Coronary artery (tissue), 2 donors: ENCODE measurements around the gene MAU2.
"Not testable (repeated sequence)": the region's sequence is repeated elsewhere in the genome, so short reads cannot be mapped to it uniquely, and the experiment has no call there.

ENCODE experiments used
- DNase-seq: peaks from one replicate; pipeline ENCODE4 v3.0.0-alpha.2; 2017; ENCODE audit warnings: low spot score
- H3K27ac ChIP-seq, 2 donors: fragments of 200-600 bp; sonication (generic); one replicate each; pipeline ENCODE4 v1.5.1; 2016 to 2019
- H3K4me3 ChIP-seq: fragments of 200-600 bp; sonication (generic); 2 replicates; pipeline ENCODE4 v1.5.1; 2016; ENCODE audit warnings: mild to moderate bottlenecking, moderate library complexity
- CTCF ChIP-seq: fragments of 200-600 bp; sonication (generic); IDR thresholded peaks from one replicate; pipeline ENCODE4 v1.5.1; 2019; ENCODE audit warnings: antibody characterized with exemption

MAU2 gene

GRCh38 chr19:19345970-19346369 lies 25.3 kb downstream of the MAU2 start:
- Histone ChIP-seq H3K4me3 (no peak overlapping the region), H3K27ac (no peak overlapping the region)
- no peak for DNase-seq
- no peak for TF ChIP-seq CTCF

- no peak for TF ChIP-seq CTCF
- H3K27ac ChIP-seq: no peak overlapping the region
- no peak overlapping the region for H3K4me3 ChIP-seq
- no peak for DNase-seq
These were observed 26.9 kb downstream of the MAU2 start for GRCh38 chr19:19347401-19348110.

GRCh38 chr19:19348266-19348665 lies 27.6 kb downstream of the MAU2 start:
- no peak overlapping the region for H3K4me3 ChIP-seq
- H3K27ac ChIP-seq: no peak overlapping the region
- no peak for TF ChIP-seq CTCF
- no peak for DNase-seq

- no peak overlapping the region for H3K27ac ChIP-seq
These were observed 28.7 kb downstream of the MAU2 start for GRCh38 chr19:19349365-19349764.

GRCh38 chr19:19350756-19351155 lies 30.1 kb downstream of the MAU2 start:
- H3K4me3 ChIP-seq, H3K27ac ChIP-seq, DNase-seq: not testable (repeated sequence)

More at GRCh38 chr19:19349365-19349764, 28.7 kb downstream of the MAU2 start:
- H3K4me3 ChIP-seq: no peak overlapping the region
- DNase-seq: no peak
- TF ChIP-seq CTCF: no peak

GRCh38 chr19:19352823-19353222 lies 32.2 kb downstream of the MAU2 start:
- no peak for TF ChIP-seq CTCF
- H3K4me3 ChIP-seq: no peak overlapping the region
- H3K27ac ChIP-seq: no peak overlapping the region
- no peak for DNase-seq

- no peak overlapping the region for H3K4me3 ChIP-seq
- no peak for DNase-seq
- H3K27ac ChIP-seq: no peak overlapping the region
- no peak for TF ChIP-seq CTCF
These were observed 33.4 kb downstream of the MAU2 start for GRCh38 chr19:19354007-19354406.
